Dedifferentiated amniotic fluid mesenchymal stem cell (primary cell): ENCODE data around the gene ITPR2.
A peak's percentile ranks its signal among the peaks of the same experiment; 100 is the strongest.
"Not testable (repeated sequence)": the region's sequence is repeated elsewhere in the genome, so short reads cannot be mapped to it uniquely, and the experiment has no call there.

Experiments
- DNase-seq: peaks from one replicate; pipeline ENCODE4 v3.0.0-alpha.2; 2016; ENCODE audit errors: extremely low spot score

The ITPR2 gene

DNA sequence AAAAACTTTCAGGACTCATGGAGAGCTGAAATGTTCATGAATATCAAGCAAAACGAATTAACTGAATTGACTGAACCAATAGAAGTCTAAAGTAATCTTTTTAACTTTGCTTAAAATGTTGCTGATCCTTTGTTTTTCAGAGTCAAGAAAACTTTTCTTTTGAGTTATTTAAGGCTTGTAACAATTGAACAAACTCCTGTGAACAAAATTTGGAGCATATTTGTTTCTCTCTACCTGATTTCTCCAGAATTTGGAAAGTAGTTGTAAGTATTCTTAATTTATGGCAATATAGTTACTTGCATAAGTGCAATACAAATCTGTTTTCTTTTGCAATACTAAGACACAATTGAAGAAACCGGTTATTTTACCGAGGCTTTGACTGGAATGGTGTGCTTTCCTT lies 77.6 kb downstream of the ITPR2 start:
- DNase-seq: not testable (repeated sequence)

DNA sequence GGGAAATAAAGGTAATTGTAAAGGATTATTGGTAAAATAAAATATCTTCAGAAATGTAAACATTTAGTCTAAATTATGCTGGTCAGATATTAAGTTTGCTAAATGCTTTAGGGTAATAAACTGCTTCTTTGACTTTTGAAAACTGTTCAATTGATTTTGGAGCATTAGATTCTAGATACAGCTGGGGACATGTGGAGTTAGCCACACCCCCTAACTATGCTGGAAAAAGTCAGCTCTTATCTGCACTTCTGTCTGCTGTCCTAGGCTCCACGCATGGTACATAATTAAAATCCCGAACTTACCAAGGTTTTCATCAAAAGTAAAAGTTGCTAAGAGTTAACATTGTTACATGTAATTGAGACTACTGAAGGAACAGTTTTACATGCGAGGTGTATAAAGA lies 78.8 kb downstream of the ITPR2 start:
- no peak for DNase-seq

DNA sequence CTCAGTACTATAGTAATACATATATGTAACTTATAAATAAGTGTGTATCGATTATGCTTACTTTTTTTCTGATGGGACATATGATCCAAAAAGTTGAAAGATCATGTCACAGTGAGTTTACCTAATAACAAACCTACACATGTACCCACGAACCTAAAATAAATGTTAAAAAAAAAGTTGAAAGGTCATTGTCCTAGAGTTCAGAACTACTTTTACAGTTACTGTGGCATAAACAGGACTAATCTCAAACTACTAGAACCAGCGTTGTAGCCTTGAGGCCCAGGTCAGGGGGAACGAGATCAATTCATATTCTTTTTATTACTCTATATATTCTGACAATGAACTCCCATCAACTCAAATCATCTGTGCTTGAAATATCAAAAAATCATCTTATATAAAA lies 81.8 kb downstream of the ITPR2 start:
- DNase-seq: no peak

DNA sequence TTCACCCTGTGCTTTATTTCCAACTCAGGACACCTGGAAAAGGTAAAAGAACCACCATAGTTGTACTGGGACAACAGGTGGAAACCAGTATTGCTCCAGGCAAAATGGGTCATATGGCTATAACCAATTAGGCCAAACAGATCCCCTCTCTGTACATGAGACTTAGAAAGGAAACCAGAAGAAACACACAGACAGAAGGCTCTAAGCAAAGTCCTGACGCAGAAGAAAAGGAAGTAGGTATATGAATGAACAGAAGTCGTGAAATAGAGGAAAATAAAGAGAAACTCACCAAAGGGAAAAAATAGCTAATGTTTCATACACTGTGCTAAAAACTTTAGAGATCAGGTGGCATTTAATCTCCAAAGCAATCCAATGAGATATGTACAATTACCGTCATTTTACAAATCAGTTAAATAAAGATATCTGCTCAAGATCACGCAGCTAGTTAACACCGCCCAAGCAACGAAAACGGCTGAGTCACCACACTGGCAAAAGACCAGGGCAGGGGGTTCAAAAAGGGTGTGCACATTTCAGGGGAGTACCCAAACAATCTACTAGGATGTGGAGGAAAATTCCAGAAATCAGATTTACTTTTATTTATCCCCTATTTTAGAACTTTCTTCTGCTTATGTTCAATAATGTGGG lies 82.3 kb downstream of the ITPR2 start:
- no peak for DNase-seq

DNA sequence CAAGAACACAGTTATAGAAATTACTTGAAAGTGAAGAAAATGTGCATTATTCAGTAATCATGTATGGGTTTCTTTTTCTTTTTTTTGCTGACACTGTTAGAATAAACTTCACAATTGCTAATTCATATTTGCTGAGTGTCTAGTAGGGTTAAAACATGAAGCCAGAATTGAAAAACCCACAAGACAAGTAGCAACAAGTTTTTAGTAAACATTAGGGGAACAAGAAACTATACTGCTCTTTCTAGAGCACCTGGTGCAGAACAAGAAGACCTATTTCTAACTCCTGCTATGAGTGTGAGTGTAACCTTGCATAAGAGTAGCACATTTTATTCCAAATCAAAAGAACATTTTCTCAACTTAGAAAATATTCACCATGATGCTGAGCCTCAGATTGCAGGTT lies 83.2 kb downstream of the ITPR2 start:
- no peak for DNase-seq

DNA sequence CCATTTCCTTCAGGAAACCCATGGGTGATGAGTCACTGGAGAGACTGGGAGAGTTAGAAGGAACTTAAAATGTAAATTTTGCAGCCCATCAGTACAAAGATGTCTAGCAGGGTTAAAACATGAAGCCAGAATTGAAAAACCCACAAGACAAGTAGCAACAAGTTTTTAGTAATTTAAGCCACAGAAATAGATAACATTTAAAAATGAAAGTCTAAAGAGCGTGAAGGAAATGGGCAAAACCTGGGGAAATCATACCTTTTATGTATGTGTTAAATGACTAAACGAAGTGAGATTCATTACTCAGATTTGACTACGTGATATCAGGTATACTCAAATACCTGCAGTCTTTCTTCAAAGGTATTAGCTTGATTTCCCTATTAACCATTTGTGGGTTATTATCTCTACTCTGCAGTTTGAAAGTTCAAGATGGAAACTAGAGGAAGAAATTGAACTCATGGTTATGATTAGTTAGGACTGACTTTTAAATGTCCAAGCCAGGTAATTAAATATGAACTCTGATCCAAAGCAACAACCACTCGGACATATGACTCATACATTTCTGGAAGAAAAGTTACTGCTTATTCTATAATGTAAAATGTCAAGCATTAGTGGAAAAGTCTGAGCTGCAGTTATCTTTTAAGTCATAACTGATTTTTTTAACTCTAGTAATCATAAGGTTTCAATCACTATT lies 84.1 kb downstream of the ITPR2 start:
- DNase-seq: no peak

DNA sequence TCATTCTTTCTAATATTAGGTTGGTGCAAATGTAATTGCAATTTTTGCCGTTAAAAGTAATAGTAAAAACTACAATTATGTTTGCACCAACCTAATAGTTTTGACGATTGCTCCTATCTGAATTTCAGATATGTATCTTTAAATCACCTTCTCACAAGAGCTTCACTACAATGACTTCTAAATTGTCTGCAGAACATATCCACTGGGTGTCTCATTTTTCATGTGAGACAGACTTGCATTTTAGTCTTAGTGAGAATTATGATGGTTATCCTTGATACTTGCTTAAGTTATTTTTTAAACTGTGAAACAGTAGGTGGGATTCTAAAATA lies 84.6 kb downstream of the ITPR2 start:
- DNase-seq: no peak

DNA sequence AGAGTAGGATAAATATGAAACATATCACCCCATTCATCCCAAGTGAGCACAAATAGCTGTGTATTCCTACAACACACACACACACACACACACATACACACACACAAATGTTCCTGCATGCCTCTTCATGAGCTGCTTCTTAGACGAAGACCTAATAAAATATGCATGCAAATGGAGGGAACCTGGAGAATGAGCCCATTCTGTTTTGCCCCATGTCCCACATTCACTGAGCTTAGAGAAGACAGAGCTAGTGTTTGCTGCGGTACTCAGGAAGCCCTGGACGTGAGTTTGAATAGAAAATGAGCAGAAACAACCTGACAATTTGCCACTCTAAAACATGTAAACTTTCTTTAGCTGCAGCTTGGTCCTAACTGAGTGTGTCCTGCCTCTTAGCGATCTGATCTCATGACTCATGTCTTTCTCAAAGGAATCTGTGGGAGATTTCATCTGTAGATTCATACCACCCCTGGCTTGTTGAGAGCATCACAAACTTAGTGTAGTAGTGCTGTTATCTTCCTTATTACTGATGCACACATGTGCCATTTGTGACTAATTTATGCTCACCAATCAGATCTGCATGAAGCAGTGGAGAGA lies 86.8 kb downstream of the ITPR2 start:
- DNase-seq: peak; percentile 40

DNA sequence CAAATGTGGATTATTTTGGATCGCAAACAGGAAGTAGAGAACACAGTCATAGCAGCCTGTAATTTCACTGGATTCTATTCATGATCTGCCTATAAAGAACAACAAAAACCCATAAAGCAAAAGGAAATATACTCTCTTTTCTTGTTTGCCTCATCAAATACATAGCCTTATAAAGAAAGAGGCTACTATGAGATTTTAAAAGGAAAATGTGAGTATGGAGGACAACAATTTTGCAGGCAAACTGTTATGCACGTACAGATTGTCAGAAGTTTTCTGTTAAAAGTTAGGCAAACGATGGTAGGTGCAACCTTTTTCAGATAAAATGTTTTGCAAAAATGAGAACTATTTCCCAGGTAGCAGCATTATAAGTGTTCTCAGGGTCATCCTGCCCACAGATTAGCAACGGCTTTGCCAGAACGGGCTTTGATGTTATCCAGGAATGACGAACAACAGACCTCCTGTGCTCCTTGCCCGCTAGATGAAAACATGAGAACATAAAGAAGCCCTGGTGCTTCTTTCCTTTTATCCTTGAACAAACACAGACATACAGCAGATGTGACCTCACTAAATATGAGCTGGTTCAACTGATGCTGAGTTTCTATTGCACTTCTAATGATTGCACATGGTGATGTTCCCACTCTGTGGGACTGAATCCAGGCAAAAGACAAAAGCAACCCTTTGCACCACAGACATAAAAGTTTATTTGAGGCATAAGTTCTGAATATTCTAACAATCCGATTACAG lies 88.1 kb downstream of the ITPR2 start:
- no peak for DNase-seq

DNA sequence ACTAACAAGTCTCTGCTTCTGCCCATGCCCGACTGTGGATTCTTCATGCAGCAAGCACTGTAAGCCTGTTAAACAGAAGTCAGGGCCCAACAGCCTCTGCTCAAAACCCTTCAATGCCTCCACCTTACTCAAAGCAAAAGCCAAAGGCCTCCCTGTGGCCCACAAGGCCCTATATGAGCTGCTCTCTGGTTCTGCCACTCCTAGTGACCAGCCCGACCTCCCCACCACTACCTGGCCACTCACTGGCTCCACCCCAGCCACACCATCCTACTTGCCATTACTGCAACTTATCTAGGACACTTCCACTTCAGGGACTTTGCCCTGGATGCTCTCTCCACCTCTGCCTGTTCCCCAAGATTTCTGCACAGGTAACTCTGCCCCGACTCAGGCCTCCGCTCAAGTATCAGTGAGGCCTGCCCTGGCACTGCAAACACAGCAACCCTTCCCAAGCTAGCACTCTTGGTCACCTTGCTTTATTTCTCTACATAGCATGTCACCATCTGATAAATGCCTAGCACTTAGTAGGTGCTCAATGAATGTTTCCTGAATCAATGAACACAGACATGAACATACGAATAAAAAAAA lies 88.9 kb downstream of the ITPR2 start:
- DNase-seq: no peak

DNA sequence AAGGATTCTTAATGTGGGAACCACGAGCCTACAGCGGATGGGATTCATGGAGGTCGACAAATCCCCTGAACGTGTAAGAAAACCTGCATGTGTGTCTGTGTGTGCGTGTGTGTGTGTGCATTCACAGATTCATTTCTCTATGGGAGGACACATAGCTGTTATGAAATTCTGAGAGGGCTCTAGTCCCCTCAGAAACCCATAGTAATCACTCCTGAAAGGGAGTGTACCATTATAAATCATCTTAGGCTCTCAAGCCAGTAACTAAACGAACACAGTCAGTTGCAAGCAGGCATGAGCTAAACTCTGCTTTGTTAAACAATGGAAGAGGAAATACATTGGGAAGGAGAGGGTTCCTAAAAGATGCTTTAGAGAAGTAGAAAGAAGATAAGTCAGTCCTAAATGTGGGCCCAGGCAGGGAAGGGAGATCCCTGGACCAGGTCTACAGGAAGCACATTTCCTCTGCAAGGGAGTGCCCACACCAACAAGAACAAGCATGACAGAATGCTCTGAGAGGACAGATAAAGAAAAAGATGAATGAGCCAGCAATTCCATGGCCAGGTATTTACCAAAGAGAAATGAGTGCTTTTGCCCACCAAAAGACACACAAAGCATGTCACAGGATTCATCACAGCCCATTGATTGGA lies 91.3 kb downstream of the ITPR2 start:
- DNase-seq: no peak

DNA sequence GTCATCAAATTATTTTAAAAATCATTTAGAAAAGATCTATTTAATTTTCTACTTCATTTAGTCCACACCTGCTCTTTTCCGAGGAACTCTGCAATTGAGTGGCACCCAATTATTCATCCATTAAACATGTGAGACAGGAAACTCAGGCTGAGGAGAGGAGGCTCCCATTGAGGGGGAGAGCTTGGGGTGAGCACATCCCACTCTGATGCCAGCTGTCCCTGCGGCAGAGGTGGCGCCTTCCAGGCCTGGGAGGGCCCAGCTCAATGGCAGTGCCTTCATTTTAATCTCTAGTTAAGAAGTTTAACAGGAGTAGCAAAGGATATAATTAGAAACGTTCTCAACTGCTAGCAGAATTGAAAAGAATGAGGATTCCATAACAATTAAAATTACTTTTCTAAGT lies 92.0 kb downstream of the ITPR2 start:
- no peak for DNase-seq

DNA sequence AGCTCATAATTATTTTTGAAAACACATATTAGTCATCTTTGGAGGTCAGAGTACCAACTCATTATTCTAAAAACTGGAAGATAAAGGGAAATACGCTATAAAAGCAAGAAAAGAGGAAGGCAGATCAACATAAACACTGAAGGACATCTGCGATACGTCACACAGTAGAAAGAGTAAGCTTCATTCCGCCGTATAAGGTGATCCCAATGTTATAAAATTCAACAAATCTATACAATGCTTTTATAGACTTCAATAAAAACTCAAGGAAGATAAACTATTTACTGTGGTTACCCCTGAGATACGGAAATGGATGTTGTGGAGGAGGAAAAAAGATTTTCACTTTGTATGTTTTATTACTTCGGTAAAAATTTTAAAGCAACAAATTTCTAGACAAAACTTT lies 92.6 kb downstream of the ITPR2 start:
- DNase-seq: no peak

DNA sequence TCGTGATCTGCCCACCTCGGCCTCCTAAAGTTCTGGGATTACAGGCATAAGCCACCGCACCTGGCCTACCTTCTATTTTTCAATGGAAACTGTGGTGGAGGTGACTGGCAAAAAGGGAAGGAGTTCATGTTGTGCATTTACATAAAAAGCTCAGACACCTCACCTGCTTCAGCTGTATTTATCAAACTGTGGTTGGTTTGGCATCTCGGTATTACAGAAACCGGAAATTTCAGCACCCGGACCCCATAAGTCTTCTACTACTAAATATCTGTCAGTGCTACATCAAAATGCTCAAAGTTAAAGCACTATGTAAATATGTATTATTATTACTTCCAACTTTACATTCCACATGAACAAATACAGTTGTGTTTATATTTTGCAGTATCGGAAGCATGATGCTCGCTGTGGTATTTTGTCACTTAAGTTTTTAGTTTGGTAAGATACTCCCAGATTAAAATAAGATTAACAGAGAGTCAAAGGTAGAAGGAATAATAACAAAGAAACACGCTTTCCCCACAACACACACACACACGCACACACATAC lies 95.4 kb downstream of the ITPR2 start:
- no peak for DNase-seq

DNA sequence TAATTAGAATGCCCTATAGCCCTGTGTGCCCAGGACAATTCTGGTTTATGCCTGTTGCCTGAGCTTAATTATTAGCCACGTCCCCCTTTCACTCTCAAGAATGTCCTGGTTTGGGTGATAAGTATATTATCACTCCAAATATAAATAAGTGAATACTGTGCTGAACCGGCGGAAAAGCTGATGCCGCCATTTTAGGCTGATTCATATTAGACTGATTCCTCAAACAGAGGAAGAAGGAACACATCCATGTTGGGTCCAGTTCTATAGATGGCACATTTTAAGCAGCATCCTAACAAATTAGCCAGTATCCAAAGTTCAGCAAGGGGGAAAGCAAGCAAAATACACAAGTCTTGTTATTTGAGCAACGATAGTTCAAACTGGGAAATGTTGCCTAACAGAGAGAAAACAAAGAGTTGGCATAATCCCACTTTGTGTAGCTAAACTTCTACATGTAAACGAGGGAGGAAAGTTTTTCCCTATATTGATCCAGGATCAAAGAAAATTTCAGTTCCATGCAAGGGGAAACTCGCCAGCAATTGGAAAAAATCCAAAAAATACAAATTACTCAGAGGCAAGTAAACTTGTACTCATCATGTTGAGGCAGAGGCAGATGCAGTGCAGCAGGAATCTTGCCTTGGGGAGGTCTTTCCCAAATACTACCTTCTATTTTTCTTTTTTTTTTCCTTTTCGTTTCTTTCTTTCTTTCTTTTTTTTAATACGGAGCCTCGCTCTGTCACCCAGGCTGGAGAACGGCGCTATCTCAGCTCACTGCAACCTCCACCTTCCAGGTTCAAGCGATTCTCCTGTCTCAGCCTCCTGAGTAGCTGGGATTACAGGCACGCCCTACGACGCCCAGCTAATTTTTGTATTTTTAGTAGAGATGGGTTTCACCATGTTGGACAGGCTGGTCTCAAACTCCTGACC lies 96.2 kb downstream of the ITPR2 start:
- no peak for DNase-seq

DNA sequence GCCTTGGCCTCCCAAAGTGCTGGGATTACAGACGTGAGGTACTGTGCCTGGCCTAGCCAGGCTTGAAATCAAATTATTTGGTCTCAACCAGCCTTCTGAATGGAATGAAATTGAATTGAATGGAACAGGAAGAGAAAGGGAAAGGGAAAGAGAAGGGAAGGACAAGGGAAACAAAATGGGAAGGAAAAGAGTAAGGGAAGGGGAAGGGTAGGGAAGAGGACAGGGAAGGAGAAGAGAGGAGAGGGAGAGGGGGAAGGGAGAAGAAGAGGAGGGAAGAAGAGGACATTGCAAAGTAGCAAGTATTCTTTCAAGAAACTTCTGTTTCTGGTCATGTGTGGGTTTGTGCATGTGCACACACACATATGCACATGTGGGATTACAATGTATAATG lies 97.8 kb downstream of the ITPR2 start:
- no peak for DNase-seq

DNA sequence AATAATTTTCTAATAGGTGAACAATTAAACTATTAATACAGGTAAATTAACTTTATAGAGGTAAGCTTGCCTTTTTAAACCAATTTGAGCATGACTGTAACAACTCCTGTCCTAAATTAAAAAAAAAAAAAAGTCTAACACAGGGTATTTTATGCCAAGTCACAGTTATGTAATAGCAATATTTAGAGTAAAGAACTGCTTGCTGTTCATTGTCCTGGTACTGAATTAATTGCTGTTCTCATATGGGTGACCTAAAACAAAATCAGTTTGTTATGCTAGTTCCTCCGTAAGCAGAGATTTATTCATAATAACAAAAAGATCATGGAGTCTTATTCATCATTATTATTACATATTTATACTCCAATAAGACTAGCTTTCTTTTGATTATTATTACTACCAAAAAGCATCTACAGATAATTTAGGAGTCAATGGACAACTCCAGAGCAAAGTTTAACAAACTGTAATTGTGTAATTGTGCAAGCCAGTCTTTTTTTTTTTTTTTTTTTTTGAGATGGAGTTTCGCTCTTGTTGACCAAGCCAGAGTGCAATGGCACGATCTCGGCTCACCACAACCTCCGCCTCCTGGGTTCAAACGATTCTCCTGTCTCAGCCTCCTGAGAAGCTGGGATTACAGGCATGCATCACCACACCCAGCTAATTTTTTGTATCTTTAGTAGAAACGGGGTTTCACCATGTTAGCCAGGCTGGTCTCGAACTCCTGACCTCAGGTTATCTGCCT lies 98.3 kb downstream of the ITPR2 start:
- no peak for DNase-seq

DNA sequence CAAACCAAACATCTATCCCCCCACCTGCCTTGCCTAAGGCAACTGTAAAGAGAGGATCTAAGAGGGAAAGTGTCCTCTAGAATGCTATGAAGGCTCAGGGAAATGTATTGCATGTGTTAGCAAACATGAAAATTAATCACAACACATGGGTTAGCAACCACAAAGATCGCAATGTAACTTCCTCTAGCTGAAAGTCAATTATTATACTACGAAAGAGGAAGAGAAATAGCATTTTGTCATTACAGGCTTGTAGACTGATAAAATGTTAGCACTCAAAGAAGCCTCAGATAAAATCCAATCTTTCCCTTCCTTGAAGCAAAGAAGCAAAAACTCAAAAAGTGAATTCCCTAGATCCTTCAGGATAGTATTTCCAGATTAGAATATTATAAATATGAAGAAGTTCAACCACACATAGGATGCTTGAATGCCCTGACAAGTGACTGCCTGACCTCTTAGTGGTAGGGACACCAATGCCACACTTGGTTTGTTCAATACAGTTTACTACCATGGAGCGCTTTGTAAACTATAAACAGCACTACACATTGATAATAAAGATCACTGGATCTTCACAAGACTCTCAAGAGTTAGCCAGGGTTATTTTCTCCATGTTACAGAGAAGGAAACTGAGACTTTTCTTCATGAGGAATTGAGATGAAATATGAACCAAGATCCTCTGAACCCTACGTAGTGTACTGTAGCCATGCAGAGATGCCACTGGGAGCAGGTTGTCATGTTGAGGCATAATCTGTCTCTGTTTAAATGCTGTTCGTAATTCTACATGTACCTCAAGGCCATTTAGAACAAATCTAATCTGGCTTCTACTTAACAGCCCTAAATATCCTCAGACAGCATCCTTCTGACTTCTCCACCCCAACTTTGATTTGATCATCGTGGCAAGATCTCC lies 100.7 kb downstream of the ITPR2 start:
- no peak for DNase-seq
